ENCODE measurements around the gene CSAD. TPM values are rescaled to one million over a fixed set of nuclear protein-coding genes. Genes with fewer than 3 reads are reported as not detected.

CSAD gene
- polyA plus RNA-seq, 1 experiment = 30.7 TPM

DNA sequence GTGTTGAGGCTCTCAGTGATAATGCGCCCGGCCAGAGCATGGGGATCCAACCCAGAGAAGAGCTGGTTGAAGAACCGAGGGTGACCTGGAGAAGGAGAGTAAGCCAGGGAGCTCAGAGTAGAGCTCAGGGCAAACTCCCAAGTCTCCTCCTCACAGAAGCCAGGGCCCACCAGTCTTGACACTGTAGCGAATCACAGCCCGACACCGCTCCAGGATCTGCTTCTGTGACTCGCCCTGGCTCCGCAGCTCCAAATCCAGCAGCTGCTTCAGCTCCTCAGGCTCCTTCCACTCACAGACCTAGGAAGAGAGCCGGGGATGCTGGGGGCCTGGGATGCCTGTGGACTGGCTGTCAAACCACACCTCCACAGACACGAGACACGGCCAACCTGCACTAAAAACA, 8.4 kb downstream of the CSAD start:
- POLR2A ChIA-PET = no interaction called here
- CTCF ChIA-PET = interaction anchor here (1.1 to 8.2 kb wide), 8 partner anchors 8 to 176 kb away, joined by 3 to 69 read pairs (median 4); partner anchors contain the start of genes CSAD and ZNF740
- TF ChIP-seq, protein P1, sequence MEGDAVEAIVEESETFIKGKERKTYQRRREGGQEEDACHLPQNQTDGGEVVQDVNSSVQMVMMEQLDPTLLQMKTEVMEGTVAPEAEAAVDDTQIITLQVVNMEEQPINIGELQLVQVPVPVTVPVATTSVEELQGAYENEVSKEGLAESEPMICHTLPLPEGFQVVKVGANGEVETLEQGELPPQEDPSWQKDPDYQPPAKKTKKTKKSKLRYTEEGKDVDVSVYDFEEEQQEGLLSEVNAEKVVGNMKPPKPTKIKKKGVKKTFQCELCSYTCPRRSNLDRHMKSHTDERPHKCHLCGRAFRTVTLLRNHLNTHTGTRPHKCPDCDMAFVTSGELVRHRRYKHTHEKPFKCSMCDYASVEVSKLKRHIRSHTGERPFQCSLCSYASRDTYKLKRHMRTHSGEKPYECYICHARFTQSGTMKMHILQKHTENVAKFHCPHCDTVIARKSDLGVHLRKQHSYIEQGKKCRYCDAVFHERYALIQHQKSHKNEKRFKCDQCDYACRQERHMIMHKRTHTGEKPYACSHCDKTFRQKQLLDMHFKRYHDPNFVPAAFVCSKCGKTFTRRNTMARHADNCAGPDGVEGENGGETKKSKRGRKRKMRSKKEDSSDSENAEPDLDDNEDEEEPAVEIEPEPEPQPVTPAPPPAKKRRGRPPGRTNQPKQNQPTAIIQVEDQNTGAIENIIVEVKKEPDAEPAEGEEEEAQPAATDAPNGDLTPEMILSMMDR (IDR thresholded peaks at IDR 0.05; ENCODE audit: insufficient read depth, low read depth, low read length) = no peak
- H3K4me3 ChIP-seq (ENCODE audit: low read depth, low read length) = no peak overlapping the region
- DNase-seq (ENCODE audit: low read depth) = no peak
- peaks cover 5% of the 10 kb centered on the region for H3K36me3 ChIP-seq (ENCODE audit: control insufficient read depth, insufficient read depth, low read length)
- no peaks in the 10 kb centered on the region for H3K27me3 ChIP-seq (ENCODE audit: control insufficient read depth, insufficient read depth, low read length)

GRCh38 chr12:53171725-53172329, 8.9 kb downstream of the CSAD start:
- DNase-seq (ENCODE audit: low read depth) = no peak

DNA sequence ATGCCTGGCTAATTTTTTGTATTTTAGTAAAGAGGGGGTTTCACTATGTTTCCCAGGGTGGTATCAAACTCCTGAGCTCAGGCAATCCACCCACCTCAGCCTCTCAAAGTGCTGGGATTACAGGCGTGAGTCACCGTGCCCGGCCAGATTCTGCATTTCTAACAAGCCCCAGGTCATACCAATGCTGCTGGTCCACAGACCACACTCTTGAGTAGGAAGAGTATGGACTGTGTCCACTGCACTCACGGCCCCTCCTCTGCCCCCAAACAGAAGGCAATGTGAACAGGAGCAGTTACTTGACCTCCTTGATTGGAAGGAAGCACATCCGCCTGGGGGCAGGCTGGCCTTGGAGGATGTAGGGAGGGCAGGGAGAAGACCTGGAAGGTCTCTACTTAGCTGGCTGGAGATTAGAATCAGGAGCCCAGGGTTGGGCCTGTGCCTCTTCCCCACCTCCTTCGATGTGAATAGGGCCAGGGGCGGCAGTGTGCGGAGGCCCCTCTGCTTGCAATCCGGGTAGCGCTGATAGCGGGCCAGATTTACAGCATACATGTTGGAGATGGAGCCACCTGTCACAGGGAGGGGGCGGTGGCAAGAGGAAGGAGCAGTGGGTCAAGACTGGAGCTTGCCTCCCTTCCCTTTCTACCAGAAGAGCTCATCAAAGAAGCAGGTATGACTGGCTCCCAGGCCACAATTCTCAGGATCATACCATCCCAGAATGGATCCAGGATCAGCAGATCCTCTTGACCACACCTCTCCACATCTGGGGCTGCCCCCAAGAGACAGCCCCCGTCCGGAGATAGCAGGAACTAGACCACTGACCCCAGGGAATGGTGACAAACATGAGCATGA, 9.6 kb downstream of the CSAD start:
- Histone ChIP-seq H3K4me3 (ENCODE audit: low read depth, low read length) (no peak overlapping the region), H3K27me3 (ENCODE audit: control insufficient read depth, insufficient read depth, low read length) (no peaks in the 10 kb centered on the region), H3K36me3 (ENCODE audit: control insufficient read depth, insufficient read depth, low read length) (peaks cover 5% of the 10 kb centered on the region)
- DNase-seq (ENCODE audit: low read depth) = no peak
- ChIA-PET CTCF (interaction anchor here (0.8 to 8.2 kb wide), 5 partner anchors 9 to 105 kb away, joined by 3 to 69 read pairs (median 4); partner anchors contain the start of genes CSAD and ZNF740), POLR2A (no interaction called here)
- TF ChIP-seq, protein P1 (IDR thresholded peaks at IDR 0.05; ENCODE audit: insufficient read depth, low read depth, low read length) = no peak

More at GRCh38 chr12:53171725-53172329, 8.9 kb downstream of the CSAD start:
- Histone ChIP-seq H3K4me3 (ENCODE audit: low read depth, low read length) (no peak overlapping the region), H3K36me3 (ENCODE audit: control insufficient read depth, insufficient read depth, low read length) (peaks cover 5% of the 10 kb centered on the region), H3K27me3 (ENCODE audit: control insufficient read depth, insufficient read depth, low read length) (no peaks in the 10 kb centered on the region)
- CTCF ChIA-PET = interaction anchor here (1.1 to 8.2 kb wide), 5 partner anchors 9 to 106 kb away, joined by 3 to 69 read pairs (median 4); partner anchors contain the start of genes CSAD and ZNF740
- TF ChIP-seq, protein P1 (IDR thresholded peaks at IDR 0.05; ENCODE audit: insufficient read depth, low read depth, low read length) = no peak
- POLR2A ChIA-PET = no interaction called here

DNA sequence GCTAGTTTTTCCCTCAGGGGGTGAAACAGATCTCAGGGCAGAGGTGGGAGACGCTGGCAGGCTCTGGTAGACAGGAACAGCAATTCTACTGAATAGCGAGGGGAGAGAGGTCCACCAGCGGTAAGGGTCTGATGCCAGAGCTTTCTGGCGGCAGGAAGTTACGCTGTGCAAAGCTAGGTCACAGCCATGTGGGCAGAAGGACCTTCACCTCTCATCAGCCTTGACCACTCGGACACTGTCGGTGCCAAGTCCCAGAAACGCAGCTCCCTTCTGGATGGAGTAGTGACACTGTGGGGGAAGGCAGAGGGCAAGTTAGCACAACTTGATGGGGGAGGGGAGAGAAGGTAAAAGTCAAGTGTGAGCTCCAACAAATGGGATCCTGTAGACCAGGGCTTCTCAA, 10.5 kb downstream of the CSAD start:
- DNase-seq (ENCODE audit: low read depth) = no peak
- Histone ChIP-seq H3K36me3 (ENCODE audit: control insufficient read depth, insufficient read depth, low read length) (peaks cover 5% of the 10 kb centered on the region), H3K27me3 (ENCODE audit: control insufficient read depth, insufficient read depth, low read length) (no peaks in the 10 kb centered on the region), H3K4me3 (ENCODE audit: low read depth, low read length) (no peak overlapping the region)
- TF ChIP-seq, protein P1 (IDR thresholded peaks at IDR 0.05; ENCODE audit: insufficient read depth, low read depth, low read length) = no peak
- POLR2A ChIA-PET = no interaction called here
- CTCF ChIA-PET = interaction anchor here (0.8 to 8.2 kb wide), 3 partner anchors 10 to 42 kb away, joined by 3 to 69 read pairs (median 3); no protein-coding TSS in a partner anchor

GRCh38 chr12:53169644-53170043, 11.1 kb downstream of the CSAD start:
- no peaks in the 10 kb centered on the region for H3K27me3 ChIP-seq (ENCODE audit: control insufficient read depth, insufficient read depth, low read length)
- ChIA-PET POLR2A (no interaction called here), CTCF (interaction anchor here (1.0 to 8.2 kb wide), 2 partner anchors 9 to 43 kb away, joined by 3 to 69 read pairs; no protein-coding TSS in a partner anchor)
- peaks cover 5% of the 10 kb centered on the region for H3K36me3 ChIP-seq (ENCODE audit: control insufficient read depth, insufficient read depth, low read length)
- DNase-seq (ENCODE audit: low read depth) = no peak
- TF ChIP-seq, protein P1 (IDR thresholded peaks at IDR 0.05; ENCODE audit: insufficient read depth, low read depth, low read length) = no peak
- no peak overlapping the region for H3K4me3 ChIP-seq (ENCODE audit: low read depth, low read length)
